Activated CD4-positive, alpha-beta memory T cell treated with anti-CD3 and anti-CD28 coated beads, Interleukin-2, amount 10 ng/mL, durations not matched to agents 7 days and 5 days (primary cell): Measurements from ENCODE around the gene STOX2. TPM values are rescaled to one million over a fixed set of nuclear protein-coding genes. Genes with fewer than 3 reads are reported as not detected.
"Not testable (repeated sequence)": the region's sequence is repeated elsewhere in the genome, so short reads cannot be mapped to it uniquely, and the experiment has no call there.

ENCODE experiments used
- CTCF ChIA-PET: fragments of 350-600 bp; sonication (Branson Sonifier 250); formaldehyde crosslinking; loops from one replicate; lab custom pipeline; 2021; ENCODE audit warnings: antibody characterized with exemption, inconsistent platforms; lab: Charles Lee
- POLR2A ChIA-PET: fragments of 350-600 bp; sonication (Branson Sonifier 250); formaldehyde crosslinking; loops from one replicate; lab custom pipeline; 2021; ENCODE audit warnings: antibody characterized with exemption; lab: Charles Lee
- DNase-seq: peaks from one replicate; pipeline ENCODE4 v3.0.0-alpha.2; 2020
- H3K27ac Mint-ChIP-seq: one replicate; pipeline ENCODE4 v1.8.0; 2021; ENCODE audit warnings: mild to moderate bottlenecking, mixed read lengths
- H3K27me3 Mint-ChIP-seq: one replicate; pipeline ENCODE4 v1.8.0; 2021; ENCODE audit warnings: mixed read lengths
- H3K36me3 Mint-ChIP-seq: one replicate; pipeline ENCODE4 v1.8.0; 2021; ENCODE audit warnings: low read depth, mixed read lengths
- H3K4me1 Mint-ChIP-seq: one replicate; pipeline ENCODE4 v1.8.0; 2021; ENCODE audit warnings: mixed read lengths
- H3K4me3 Mint-ChIP-seq: one replicate; pipeline ENCODE4 v1.8.0; 2021; ENCODE audit warnings: mild to moderate bottlenecking, mixed read lengths
- H3K9me3 Mint-ChIP-seq: one replicate; pipeline ENCODE4 v1.8.0; 2021; ENCODE audit warnings: mixed read lengths
- total RNA-seq, 2 experiments: library from RNA; stranded (reverse); gene quantifications; one replicate each; pipeline ENCODE4 v1.2.3, GENCODE V29; 2021

The STOX2 gene
- total RNA-seq, 2 experiments from 2014 or later, result not detected

DNA sequence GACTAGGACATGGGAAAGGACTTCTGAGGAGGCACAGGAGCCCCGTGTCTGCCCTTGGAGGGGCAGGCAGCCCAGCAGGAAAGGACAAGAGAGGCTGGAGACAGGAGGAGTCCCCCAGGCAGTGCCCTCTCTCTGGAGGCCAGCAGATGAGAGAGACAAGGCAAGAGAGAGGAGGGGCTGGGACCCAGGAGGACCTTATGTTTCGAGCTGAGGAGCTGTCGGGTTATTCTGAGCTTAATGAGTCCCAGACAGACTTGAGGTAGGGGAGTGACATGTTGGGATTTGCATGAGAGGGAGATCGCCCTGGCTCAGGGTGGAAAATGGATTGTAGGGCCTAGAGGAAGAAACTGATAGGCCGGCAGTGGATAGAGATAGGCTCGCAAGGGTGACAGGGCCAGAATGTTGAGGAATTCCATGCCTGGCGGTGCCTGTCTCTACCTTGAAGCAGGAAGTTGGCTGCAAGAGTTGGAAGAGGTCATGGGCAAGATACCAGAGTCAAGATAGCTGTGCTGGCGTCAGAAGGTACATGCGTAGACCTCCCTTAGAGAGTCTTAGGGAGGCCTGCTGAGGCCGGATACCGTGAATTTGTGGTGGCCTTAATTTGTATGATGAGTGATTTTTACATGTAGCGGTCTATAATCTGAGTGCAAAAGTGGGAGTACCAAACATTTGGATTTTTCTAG lies 19.4 kb downstream of the STOX2 start:
- ChIA-PET CTCF (no interaction called here), POLR2A (no interaction called here)
- Mint-ChIP-seq H3K27me3 (peaks cover 12% of the 10 kb centered on the region), H3K9me3 (no peaks in the 10 kb centered on the region), H3K4me1 (no peaks in the 10 kb centered on the region), H3K27ac (no peak overlapping the region), H3K36me3 (no peaks in the 10 kb centered on the region), H3K4me3 (no peak overlapping the region)
- no peak for DNase-seq

DNA sequence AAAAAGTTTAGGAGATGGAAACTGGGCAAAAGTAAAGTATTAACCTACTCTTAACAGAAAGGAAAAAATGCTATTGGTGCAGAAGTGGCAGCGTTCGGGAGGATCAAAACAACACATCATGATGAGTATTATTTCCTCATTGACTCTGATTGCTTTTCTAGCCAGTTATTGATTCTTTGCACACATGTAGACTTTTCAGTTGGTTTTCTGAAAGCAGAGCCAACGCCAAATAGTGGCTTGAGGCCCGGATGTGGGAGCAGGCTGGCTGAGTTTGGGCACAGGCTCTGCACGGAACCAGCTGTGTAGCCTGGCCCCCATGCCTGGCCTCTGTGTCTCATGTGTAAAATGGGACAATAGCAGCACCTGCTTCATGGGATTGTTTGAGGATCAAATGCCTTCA lies 21.8 kb downstream of the STOX2 start:
- Mint-ChIP-seq H3K27me3 (peaks cover 6% of the 10 kb centered on the region), H3K4me1 (no peaks in the 10 kb centered on the region)
- POLR2A ChIA-PET, result no interaction called here

DNA sequence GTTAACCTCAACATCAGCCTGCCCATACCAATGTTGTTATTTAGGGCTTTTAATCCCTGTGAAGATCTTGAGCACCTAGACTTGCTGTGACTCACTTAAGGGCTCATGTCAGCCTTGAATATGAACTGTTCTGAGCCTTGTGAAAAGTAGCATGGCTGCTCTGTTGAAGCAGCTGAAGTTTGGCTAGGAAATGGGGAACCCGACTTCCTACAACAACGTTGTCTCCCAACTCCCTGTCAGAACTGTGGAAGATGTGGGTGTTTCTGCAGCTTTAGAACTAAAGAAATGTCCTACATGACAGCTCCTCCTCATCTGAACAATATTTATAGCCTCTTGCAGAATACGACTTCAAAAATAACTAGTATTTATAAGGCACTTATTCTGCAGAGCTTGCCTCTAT lies 27.5 kb downstream of the STOX2 start:
- peaks cover 8% of the 10 kb centered on the region for H3K27me3 Mint-ChIP-seq
- ChIA-PET CTCF (no interaction called here), POLR2A (no interaction called here)
- H3K36me3 Mint-ChIP-seq, result no peaks in the 10 kb centered on the region
- H3K27ac Mint-ChIP-seq, result no peak overlapping the region
- no peaks in the 10 kb centered on the region for H3K9me3 Mint-ChIP-seq
- no peak for DNase-seq
- no peak overlapping the region for H3K4me3 Mint-ChIP-seq
- H3K4me1 Mint-ChIP-seq, result no peaks in the 10 kb centered on the region

More for the DNA sequence above, 21.8 kb downstream of the STOX2 start:
- Mint-ChIP-seq H3K4me3 (no peak overlapping the region), H3K9me3 (no peaks in the 10 kb centered on the region), H3K36me3 (no peaks in the 10 kb centered on the region), H3K27ac (no peak overlapping the region)
- DNase-seq, result no peak
- CTCF ChIA-PET, result no interaction called here

DNA sequence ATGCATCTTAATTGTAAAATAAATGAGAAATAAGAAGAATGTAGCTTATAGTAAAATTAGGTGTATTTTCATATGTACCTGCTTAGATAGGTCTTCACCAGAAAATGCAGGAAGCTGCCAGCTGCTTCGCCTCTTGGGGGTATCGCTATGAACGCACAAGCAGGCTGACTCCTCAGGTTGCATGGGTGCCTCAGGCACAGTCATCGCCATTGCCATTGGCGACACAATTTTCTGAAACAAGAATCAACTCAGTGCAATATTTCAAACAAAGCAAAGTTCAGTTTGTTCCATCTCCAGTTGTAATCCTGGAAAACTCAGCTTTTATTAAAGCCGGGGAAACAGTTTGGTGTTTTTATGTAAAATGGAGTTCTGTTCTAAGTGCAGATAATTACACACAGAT lies 29.7 kb downstream of the STOX2 start:
- H3K27me3 Mint-ChIP-seq, result peaks cover 8% of the 10 kb centered on the region
- H3K27ac Mint-ChIP-seq, result no peak overlapping the region
- no peak overlapping the region for H3K4me3 Mint-ChIP-seq
- no peak for DNase-seq
- H3K4me1 Mint-ChIP-seq, result no peaks in the 10 kb centered on the region
- ChIA-PET POLR2A (no interaction called here), CTCF (no interaction called here)
- H3K9me3 Mint-ChIP-seq, result no peaks in the 10 kb centered on the region
- no peaks in the 10 kb centered on the region for H3K36me3 Mint-ChIP-seq

DNA sequence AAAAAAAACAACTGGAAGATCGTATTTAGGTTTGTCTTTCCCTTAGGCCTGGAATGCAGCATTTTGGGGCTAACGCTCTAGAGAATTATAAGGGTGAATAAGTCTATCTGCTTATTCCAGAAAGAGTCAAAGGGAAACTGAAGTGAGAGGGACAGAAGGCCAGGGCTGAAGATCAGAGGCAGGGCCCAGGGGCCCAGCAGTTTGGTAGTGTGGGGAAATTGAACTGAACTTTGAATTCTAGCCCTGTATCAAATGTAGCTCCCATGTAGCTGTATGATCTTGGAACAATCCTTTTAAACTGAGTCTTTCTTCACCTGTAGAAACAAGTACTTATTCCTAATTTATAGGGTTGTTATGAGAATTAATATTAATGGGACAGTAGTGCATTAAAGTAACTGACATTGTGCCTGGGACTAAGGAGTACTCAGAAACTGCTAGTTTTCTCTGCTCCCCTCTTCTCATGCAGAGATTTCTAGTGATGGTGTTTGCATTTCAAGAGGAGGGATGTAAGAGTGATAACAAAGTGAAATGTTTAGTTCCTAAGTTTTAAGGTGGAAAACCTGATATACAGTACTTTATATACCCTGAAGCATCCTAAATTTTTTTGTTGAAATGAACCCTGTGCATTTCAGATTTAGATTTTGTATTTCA lies 30.4 kb downstream of the STOX2 start:
- H3K27ac Mint-ChIP-seq, result no peak overlapping the region

DNA sequence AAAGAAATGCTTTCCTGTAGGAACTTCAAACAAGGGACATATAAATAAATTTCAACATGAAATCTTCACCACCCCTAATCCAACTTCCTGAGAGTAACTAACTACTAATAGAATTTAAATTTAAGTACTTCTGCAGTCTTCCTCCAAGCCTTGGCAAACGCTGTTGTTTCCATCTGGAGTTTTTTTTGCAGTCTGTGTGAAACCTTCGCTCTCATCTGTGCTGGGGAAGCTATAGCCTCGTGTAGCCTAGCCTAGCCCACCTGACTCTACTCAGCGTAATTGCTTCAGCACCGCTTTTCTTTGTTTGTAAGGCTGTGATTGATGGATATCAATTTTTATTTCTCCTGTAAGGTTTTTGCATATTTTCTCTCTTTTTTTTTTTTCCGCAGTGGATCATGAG lies 30.9 kb downstream of the STOX2 start:
- Mint-ChIP-seq H3K27me3 (peaks cover 8% of the 10 kb centered on the region), H3K36me3 (no peaks in the 10 kb centered on the region), H3K9me3 (no peaks in the 10 kb centered on the region), H3K4me1 (no peaks in the 10 kb centered on the region), H3K27ac (no peak overlapping the region), H3K4me3 (no peak overlapping the region)
- ChIA-PET CTCF (no interaction called here), POLR2A (no interaction called here)
- no peak for DNase-seq

More for the DNA sequence above, 30.4 kb downstream of the STOX2 start:
- no peaks in the 10 kb centered on the region for H3K9me3 Mint-ChIP-seq
- no peak overlapping the region for H3K4me3 Mint-ChIP-seq
- DNase-seq, result no peak
- ChIA-PET CTCF (no interaction called here), POLR2A (no interaction called here)
- H3K36me3 Mint-ChIP-seq, result no peaks in the 10 kb centered on the region
- no peaks in the 10 kb centered on the region for H3K4me1 Mint-ChIP-seq
- H3K27me3 Mint-ChIP-seq, result peaks cover 8% of the 10 kb centered on the region

DNA sequence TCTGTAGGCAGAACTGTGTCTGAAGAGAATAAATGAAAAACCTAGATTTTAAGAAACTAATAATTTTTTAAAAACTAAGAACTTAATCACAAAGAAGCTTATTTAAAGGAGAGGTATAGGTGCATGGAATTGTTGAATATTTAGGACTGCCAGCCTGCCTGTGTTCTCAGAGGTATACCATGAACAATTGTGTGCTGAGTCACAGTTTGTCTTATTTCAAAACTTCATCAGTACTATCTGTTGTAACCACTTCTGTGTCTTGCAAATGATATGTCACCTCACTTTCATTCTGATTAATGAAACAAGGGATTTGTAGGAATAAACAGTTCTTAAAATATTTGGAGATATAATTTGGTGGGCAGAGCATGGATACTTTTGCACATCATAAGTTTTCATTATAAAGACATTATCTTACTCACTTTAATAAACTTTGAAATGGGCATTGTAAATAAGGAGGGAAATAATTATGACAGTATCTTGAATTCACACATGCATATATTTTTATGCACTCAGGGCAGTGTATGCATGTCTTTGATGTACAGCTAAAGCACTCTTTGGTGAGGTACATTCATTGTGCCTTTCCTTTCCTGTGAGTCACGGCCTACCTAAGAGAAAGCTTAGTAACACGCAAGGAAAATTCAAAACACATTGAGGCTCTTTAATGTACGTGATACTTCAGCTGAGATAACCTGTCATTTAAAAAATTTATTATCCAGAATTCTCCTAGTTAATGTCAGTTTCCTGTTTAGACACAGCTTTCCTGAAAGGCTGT lies 31.7 kb downstream of the STOX2 start:
- Mint-ChIP-seq H3K4me1 (no peaks in the 10 kb centered on the region), H3K36me3 (no peaks in the 10 kb centered on the region), H3K4me3 (no peak overlapping the region), H3K27me3 (peaks cover 8% of the 10 kb centered on the region), H3K27ac (no peak overlapping the region), H3K9me3 (no peaks in the 10 kb centered on the region)
- POLR2A ChIA-PET, result no interaction called here
- DNase-seq, result no peak
- CTCF ChIA-PET, result no interaction called here

DNA sequence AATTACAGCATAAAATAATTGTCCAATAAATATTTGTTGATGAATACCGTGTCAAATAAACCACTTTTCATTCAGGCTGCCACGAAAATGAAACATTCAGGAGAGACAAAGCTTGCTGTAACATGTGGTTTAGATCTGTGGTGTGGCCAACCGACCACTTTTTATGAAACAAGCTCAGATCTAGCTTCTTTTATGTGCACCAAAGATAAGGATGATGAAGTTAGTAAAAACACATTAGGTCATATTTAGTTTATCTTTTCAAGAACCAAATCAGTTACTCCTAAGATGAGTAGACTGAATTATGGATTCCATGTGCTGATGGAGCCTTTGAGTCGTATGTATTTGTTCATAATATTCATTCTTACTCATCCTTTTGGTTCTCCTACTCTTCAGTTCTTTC lies 35.8 kb downstream of the STOX2 start:
- no peaks in the 10 kb centered on the region for H3K36me3 Mint-ChIP-seq
- H3K27ac Mint-ChIP-seq, result no peak overlapping the region
- CTCF ChIA-PET, result no interaction called here
- no peak for DNase-seq
- H3K4me3 Mint-ChIP-seq, result no peak overlapping the region
- H3K27me3 Mint-ChIP-seq, result peaks cover 5% of the 10 kb centered on the region
- POLR2A ChIA-PET, result no interaction called here
- no peaks in the 10 kb centered on the region for H3K9me3 Mint-ChIP-seq
- no peaks in the 10 kb centered on the region for H3K4me1 Mint-ChIP-seq

DNA sequence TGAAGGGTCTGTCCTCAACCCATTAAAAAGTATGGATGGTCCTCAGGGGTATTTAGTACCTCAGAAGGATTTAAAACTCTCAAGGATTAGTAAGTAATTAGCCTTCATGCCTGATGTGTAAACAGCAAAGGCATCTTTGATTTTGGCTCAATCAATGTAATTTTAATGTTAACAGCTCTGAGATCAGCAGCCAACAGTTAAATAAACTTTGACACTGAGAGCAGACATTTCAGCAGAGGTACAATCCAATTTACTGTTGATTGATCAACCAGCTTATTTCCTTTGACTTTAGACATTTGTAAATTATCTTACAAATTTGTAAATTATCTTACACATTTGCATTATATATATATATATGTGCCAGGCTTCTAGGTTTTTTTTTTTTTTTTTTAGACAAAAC lies 36.9 kb downstream of the STOX2 start:
- Mint-ChIP-seq H3K4me1 (no peaks in the 10 kb centered on the region), H3K27me3 (peaks cover 1% of the 10 kb centered on the region), H3K4me3 (no peak overlapping the region), H3K36me3 (no peaks in the 10 kb centered on the region), H3K9me3 (no peaks in the 10 kb centered on the region), H3K27ac (no peak overlapping the region)
- ChIA-PET CTCF (no interaction called here), POLR2A (no interaction called here)
- DNase-seq, result no peak

DNA sequence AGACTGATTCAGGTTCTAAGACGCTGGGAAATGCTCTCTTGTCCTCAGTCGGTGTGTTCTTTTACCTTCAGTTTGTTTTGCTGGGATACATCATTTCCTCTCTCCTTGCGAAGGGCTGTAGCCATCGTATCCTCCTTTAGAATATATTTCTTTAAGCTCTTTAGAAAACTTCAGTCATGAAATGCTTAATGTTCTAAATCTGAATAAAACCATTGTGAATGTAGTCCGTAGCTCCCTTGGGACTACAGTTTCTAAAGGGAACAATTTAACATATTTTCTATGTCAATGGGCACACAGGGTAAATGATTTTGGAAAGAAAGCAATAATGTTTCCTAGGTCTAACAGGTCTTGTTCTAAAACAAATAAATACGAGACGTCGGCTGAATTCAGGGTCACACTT lies 40.6 kb downstream of the STOX2 start:
- Mint-ChIP-seq H3K27ac (no peak overlapping the region), H3K36me3 (no peaks in the 10 kb centered on the region), H3K4me3 (no peak overlapping the region), H3K27me3 (peaks cover 7% of the 10 kb centered on the region), H3K4me1 (no peaks in the 10 kb centered on the region), H3K9me3 (no peaks in the 10 kb centered on the region)
- POLR2A ChIA-PET, result no interaction called here
- CTCF ChIA-PET, result no interaction called here
- no peak for DNase-seq

DNA sequence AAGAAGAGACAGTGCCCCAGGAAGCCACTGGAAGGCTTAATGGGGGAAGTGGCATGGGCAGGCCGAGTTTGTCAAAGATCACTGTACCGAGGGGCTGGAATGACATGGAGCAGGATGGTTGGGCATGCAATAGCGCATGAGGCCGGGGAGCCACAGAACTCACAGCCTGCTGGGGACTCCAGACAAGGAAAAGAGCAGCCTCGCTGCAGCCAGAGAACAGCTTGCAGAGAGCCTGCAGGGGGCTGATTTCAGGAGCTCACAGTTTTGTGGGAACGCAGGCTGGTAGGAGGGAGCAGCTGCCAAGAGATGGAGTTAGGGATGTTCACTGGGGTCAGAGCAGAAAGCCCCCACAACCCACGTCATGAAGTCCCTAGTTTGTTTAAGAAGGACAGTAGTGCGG lies 45.4 kb downstream of the STOX2 start:
- DNase-seq, result no peak
- Mint-ChIP-seq H3K27ac (no peak overlapping the region), H3K4me3 (no peak overlapping the region), H3K36me3 (no peaks in the 10 kb centered on the region), H3K9me3 (no peaks in the 10 kb centered on the region), H3K4me1 (no peaks in the 10 kb centered on the region), H3K27me3 (peaks cover 6% of the 10 kb centered on the region)
- CTCF ChIA-PET, result no interaction called here
- POLR2A ChIA-PET, result no interaction called here

DNA sequence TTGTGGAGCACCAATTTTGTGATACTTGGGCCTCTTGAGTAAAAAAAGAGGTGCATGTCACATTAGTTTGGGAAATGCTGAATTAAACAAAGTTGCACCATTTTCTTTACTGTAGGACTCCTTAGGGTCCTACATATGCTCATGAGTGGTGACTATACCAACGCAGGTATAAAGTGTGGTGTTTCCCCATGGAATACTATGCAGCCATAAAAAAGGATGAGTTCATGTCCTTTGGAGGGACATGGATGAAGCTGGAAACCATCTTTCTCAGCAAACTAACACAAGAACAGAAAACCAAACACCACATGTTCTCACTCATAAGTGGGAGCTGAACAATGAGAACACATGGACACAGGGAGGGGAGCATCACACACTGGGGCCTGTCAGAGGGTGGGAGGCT lies 47.5 kb downstream of the STOX2 start:
- POLR2A ChIA-PET, H3K9me3 Mint-ChIP-seq, DNase-seq, H3K27ac Mint-ChIP-seq, H3K4me1 Mint-ChIP-seq, H3K27me3 Mint-ChIP-seq, H3K4me3 Mint-ChIP-seq, H3K36me3 Mint-ChIP-seq, CTCF ChIA-PET: not testable (repeated sequence)

DNA sequence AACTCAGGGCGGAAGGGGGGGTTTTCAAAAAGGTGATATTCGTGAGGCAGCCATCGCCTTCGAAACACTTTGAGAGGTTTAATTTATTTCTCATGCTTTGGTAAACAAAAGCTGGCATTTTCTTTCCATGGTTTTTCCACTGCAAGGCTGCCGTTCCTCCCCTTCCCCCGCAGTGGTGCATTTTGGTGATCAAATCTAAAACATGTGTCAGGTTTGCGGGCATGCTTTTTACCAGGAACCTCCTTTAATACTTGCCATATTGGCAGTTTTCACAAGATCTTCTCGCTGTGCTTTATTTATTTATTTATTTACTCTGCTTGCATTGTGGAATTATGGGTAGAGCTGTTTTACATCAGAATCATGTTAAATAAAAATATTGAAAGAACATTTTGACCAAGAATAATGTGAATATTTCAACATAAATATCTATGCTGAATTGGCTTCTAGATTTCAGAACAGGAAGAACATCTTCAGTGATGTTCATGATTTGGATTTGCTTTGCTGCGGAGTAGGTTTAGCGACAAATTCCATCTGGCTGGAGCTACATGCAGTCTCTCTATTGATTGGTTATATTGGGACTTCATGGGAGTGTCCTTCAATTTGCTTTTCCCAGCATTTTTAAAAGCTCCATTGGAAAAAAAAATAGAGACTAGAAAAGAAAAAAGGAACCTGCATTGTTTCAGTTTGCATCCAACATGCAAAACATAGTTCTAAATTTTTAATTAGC lies 54.4 kb downstream of the STOX2 start:
- Mint-ChIP-seq H3K4me3 (no peak overlapping the region), H3K27ac (no peak overlapping the region), H3K27me3 (peaks cover 6% of the 10 kb centered on the region), H3K9me3 (no peaks in the 10 kb centered on the region), H3K36me3 (no peaks in the 10 kb centered on the region), H3K4me1 (no peaks in the 10 kb centered on the region)
- ChIA-PET POLR2A (no interaction called here), CTCF (no interaction called here)
- no peak for DNase-seq
